Epithelial cell of proximal tubule (primary cell): ENCODE results near the gene MRPS5. TPM values are rescaled to one million over a fixed set of nuclear protein-coding genes. Genes with fewer than 3 reads are reported as not detected.

Experiments used
- DNase-seq: peaks from one replicate; pipeline ENCODE4 v3.0.0-alpha.2; 2011; ENCODE audit warnings: low read depth
- H3K4me3 ChIP-seq: 2 replicates; pipeline ENCODE4 v1.5.1; 2011; ENCODE audit warnings: low read depth, mild to moderate bottlenecking, low read length
- total RNA-seq: library from RNA; depleted of rRNA; stranded (reverse); fragments of >200 nt; gene quantifications from 2 replicates; pipeline ENCODE4 v1.2.3, GENCODE V29; 2015
- TF ChIP-seq, protein P1 (sequence below): conservative IDR thresholded peaks from 2 replicates; pipeline ENCODE4 v1.5.1; 2012; ENCODE audit warnings: low read depth, mild to moderate bottlenecking, low read length

MRPS5 gene
- total RNA-seq, 1 donor from 2014 or later = 67.7 TPM

DNA sequence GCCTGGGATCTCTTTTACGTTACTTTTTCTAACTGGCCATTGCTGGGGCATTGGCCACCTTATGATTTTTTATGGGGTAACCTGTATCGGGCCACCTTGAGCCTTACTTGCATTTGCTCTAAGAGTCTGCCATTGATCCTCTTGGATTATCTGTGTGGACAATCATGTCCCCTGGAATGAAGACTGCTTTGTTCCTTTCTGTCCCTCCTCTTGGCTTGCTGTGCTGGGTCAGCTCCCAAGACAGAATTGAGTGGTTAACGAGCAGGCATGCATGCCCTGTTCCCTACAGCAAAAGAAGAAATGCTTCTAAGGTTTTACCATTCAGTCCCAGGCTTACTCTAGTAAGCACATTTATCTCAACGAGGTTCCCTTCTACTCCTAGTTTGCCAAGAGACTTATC, 49.8 kb downstream of the MRPS5 start:
- H3K4me3 ChIP-seq = no peak overlapping the region
- TF ChIP-seq, protein P1, sequence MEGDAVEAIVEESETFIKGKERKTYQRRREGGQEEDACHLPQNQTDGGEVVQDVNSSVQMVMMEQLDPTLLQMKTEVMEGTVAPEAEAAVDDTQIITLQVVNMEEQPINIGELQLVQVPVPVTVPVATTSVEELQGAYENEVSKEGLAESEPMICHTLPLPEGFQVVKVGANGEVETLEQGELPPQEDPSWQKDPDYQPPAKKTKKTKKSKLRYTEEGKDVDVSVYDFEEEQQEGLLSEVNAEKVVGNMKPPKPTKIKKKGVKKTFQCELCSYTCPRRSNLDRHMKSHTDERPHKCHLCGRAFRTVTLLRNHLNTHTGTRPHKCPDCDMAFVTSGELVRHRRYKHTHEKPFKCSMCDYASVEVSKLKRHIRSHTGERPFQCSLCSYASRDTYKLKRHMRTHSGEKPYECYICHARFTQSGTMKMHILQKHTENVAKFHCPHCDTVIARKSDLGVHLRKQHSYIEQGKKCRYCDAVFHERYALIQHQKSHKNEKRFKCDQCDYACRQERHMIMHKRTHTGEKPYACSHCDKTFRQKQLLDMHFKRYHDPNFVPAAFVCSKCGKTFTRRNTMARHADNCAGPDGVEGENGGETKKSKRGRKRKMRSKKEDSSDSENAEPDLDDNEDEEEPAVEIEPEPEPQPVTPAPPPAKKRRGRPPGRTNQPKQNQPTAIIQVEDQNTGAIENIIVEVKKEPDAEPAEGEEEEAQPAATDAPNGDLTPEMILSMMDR = no peak
- no peak for DNase-seq

DNA sequence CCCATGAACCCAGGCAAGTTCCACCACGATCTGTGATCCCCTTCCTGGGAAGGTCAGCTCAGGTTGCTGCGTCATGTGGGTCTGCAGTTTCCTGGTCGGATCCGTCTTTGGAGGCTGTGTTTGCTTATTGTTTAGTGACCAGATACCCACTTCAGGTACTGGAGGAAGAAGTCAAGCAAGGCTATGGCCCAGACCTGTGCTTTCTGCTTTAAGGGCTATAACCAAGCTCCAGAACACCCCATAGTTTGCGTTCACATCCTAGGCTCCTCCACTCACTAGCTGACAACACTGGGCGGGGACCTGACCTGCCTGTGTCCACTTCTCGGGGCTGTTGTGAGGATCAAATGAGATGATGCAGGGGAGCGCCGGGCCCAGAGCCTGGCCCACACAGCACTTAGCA, 52.1 kb downstream of the MRPS5 start:
- no peak overlapping the region for H3K4me3 ChIP-seq
- TF ChIP-seq, protein P1 = no peak
- DNase-seq = no peak

DNA sequence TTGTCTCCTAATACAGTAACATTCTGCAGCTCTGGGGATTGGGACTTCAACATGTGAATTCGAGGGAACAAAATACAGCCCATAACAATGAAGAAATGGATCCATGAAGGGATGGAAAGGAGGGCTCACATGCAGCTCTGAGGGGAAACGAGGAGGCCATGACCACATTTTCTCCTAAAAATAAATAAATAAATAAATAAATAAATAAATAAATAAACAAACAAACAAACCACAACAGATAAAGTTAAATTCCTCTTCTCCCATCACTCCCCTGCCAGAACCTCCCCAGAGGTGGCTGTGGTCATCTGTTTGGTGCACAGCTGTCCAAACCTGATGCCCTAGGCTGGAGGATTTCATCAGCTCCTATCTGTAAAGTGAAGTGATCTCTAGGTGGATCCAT, 53.4 kb downstream of the MRPS5 start:
- H3K4me3 ChIP-seq = no peak overlapping the region
- TF ChIP-seq, protein P1 = no peak
- DNase-seq = no peak

DNA sequence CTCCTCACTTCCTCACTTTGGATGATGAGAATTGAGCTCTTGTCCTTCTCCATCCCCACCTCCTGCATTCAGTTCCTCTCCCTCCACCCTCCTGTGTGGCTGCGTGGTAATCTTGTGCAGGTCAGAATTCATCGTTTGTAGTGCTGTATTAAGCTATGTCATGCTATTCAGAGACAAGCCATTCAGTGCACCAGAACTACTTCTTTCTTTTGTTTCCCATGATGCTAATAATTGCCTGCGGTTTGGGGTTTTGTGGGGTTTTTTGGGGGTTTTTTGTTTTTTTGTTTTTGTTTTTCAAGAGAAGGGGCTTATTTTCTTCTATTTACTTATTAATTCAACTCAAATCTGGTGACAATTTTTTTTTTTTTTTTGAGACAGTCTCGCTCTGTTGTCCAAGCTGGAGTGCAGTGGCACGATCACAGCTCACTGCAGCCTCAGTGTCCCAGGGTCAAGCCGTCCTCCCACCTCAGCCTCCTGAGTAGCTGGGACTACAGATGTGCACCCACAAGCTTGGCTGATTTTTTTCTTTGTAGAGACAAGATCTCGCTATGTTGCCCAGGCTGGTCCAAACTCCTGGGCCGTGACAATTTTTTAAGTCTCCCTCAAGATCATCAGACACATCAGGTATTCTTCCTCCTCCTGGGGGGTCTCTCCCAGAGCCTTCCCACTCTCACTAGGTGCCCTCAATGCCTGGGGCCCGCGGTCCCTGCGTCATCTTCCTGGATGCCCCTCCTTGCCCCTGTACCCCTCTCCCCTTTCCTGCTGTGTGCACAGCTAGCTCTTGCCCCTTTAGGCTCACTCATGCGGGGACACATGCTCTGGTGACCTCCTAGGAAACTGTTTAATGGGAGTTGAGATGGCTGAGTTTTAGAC, 58.3 kb downstream of the MRPS5 start:
- TF ChIP-seq, protein P1 = no peak
- no peak for DNase-seq
- H3K4me3 ChIP-seq = no peak overlapping the region

DNA sequence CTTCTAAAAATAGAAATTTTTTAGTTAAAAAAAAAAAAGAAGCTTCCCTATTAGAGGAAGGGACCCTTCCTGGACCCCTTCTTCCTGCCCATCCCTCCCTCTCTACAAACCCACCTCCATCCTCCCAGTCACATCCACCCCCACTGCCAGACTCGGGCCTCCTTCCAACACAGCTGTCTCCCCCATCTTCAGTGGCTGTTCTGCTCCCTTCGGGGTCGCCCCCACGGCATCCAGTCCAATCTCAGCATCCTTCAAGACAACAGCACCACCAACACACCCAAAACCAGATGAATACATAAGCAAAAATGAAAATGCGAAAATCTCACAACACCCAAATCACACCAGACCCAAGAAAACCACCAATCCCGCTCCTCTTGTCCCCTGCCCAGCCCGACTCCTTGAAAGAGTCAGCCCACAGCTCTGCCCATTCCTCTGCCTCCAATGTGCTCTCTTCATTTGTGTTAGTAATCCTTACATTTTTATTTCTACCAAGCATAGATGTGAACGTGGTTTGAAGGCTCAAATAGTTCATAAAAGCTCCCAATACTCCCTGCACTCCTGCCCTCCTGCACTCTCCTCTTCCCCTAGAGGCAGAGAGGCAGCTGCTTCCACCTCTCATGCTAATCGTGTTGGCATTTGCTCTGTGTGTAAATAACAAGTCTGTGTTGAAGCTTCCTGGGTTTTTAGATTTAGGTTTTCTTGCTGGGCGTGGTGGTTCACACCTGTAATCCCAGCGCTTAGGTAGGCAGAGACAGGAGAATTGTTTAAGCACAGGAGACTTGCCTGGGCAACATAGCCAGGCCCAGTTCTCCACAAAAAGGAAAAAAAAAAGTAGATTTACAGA, 59.1 kb downstream of the MRPS5 start:
- H3K4me3 ChIP-seq = no peak overlapping the region
- TF ChIP-seq, protein P1 = peak; percentile 20
- DNase-seq = no peak

DNA sequence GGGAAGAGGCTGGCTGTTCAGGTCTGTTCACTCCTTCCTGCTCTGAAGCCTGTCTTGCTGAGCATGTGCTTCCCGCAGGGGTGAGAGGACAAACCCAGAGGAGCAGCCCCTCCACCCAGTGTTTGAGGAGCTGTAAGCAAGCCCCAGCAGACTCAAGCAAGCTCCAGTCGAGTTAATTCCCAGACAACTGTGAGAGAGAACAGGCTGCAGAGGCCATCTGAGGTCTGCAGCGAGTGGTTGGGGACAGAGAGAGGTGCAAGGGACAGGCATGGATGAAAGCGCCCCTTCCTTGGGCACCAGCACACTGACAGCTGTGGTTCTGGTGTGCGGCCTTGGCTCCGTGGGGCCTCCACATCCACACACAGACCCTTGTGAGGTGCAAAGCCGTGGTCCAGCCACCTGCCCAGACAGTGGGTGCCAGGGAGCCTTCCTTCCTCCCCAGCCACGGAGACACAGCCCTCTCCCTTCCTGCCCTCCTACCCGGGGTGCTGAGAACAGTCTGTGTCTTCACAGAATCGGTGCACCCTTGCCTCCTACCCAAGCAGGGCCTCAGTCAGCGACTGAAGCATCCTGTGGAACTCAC, 59.9 kb downstream of the MRPS5 start:
- no peak for DNase-seq
- TF ChIP-seq, protein P1 = no peak
- H3K4me3 ChIP-seq = no peak overlapping the region
